Activated T-cell treated with anti-CD3 and anti-CD28 coated beads for 24 hours (primary cell): ENCODE measurements around the gene DTX4.

Source experiments
- DNase-seq: peaks from one replicate; pipeline ENCODE4 v3.0.0-alpha.2; 2020; ENCODE audit warnings: low read depth

The DTX4 gene

GRCh38 chr11:59221441-59221840, 49.5 kb downstream of the DTX4 start:
- no peak for DNase-seq

- DNase-seq = no peak
These were observed 50.6 kb downstream of the DTX4 start for GRCh38 chr11:59222464-59223060.

GRCh38 chr11:59223177-59223576, 51.2 kb downstream of the DTX4 start:
- DNase-seq = no peak

- no peak for DNase-seq
These were observed 51.7 kb downstream of the DTX4 start for GRCh38 chr11:59223611-59224010.

GRCh38 chr11:59224351-59224928, 52.5 kb downstream of the DTX4 start:
- DNase-seq = no peak

GRCh38 chr11:59225017-59225416, 53.1 kb downstream of the DTX4 start:
- DNase-seq = no peak

GRCh38 chr11:59226396-59226795, 54.5 kb downstream of the DTX4 start:
- no peak for DNase-seq

- DNase-seq = no peak
These were observed 68.4 kb downstream of the DTX4 start for GRCh38 chr11:59240322-59240721.

GRCh38 chr11:59243633-59244032, 71.7 kb downstream of the DTX4 start:
- no peak for DNase-seq

- no peak for DNase-seq
These were observed 75.7 kb downstream of the DTX4 start for GRCh38 chr11:59247531-59248227.

GRCh38 chr11:59249535-59249934, 77.6 kb downstream of the DTX4 start:
- no peak for DNase-seq

- no peak for DNase-seq
These were observed 81.1 kb downstream of the DTX4 start for GRCh38 chr11:59253001-59253400.

GRCh38 chr11:59254286-59254685, 82.4 kb downstream of the DTX4 start:
- no peak for DNase-seq

- no peak for DNase-seq
These were observed 83.3 kb downstream of the DTX4 start for GRCh38 chr11:59255281-59255680.
